ENCODE measurements around the gene CSRP2.

- TF ChIP-seq, protein P1, sequence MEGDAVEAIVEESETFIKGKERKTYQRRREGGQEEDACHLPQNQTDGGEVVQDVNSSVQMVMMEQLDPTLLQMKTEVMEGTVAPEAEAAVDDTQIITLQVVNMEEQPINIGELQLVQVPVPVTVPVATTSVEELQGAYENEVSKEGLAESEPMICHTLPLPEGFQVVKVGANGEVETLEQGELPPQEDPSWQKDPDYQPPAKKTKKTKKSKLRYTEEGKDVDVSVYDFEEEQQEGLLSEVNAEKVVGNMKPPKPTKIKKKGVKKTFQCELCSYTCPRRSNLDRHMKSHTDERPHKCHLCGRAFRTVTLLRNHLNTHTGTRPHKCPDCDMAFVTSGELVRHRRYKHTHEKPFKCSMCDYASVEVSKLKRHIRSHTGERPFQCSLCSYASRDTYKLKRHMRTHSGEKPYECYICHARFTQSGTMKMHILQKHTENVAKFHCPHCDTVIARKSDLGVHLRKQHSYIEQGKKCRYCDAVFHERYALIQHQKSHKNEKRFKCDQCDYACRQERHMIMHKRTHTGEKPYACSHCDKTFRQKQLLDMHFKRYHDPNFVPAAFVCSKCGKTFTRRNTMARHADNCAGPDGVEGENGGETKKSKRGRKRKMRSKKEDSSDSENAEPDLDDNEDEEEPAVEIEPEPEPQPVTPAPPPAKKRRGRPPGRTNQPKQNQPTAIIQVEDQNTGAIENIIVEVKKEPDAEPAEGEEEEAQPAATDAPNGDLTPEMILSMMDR (IDR thresholded peaks at IDR 0.05), result no peak
- no peak for TF ChIP-seq POLR2A (IDR thresholded peaks at IDR 0.05)
Observed at GRCh38 chr12:76879710-76880518, 1.1 kb upstream of the CSRP2 start.
